DMS53 treated with DMSO at 0.1 percent for 48 hours (cell line): ENCODE data around the gene SEH1L.
"Not testable (repeated sequence)": the region's sequence is repeated elsewhere in the genome, so short reads cannot be mapped to it uniquely, and the experiment has no call there.

ENCODE experiments used
- DNase-seq: peaks from one replicate; lab custom pipeline; 2025; ENCODE audit not compliant: unreplicated experiment; lab: John Stamatoyannopoulos, UW

SEH1L gene

GRCh38 chr18:12943215-12943614, 4.6 kb upstream of the SEH1L start:
- DNase-seq, result no peak

GRCh38 chr18:12944709-12945108, 3.1 kb upstream of the SEH1L start:
- no peak for DNase-seq

- DNase-seq, result peak; percentile 88
These were observed 1.1 kb upstream of the SEH1L start for GRCh38 chr18:12946549-12947284.

GRCh38 chr18:12948050-12948804, 416 bp downstream of the SEH1L start:
- DNase-seq, result peak; percentile 94

GRCh38 chr18:12958478-12958877, 10.7 kb downstream of the SEH1L start:
- no peak for DNase-seq

GRCh38 chr18:12960395-12960794, 12.6 kb downstream of the SEH1L start:
- no peak for DNase-seq

- DNase-seq, result no peak
These were observed 13.1 kb downstream of the SEH1L start for GRCh38 chr18:12960853-12961397.

- no peak for DNase-seq
These were observed 15.3 kb downstream of the SEH1L start for GRCh38 chr18:12963069-12963468.

GRCh38 chr18:12968115-12968514, 20.3 kb downstream of the SEH1L start:
- DNase-seq, result no peak

GRCh38 chr18:12968619-12969018, 20.8 kb downstream of the SEH1L start:
- DNase-seq, result no peak

- no peak for DNase-seq
These were observed 25.9 kb downstream of the SEH1L start for GRCh38 chr18:12973562-12974213.

GRCh38 chr18:12975488-12975887, 27.7 kb downstream of the SEH1L start:
- DNase-seq, result no peak

- no peak for DNase-seq
These were observed 28.5 kb downstream of the SEH1L start for GRCh38 chr18:12976305-12976704.

GRCh38 chr18:12980065-12980464, 32.3 kb downstream of the SEH1L start:
- DNase-seq, result not testable (repeated sequence)

- DNase-seq, result no peak
These were observed 41.7 kb downstream of the SEH1L start for GRCh38 chr18:12989397-12990122.

GRCh38 chr18:12990123-12990475, 42.3 kb downstream of the SEH1L start:
- DNase-seq, result no peak

- DNase-seq, result peak; percentile 72
These were observed 42.8 kb downstream of the SEH1L start for GRCh38 chr18:12990641-12990966.

- DNase-seq, result peak; percentile 99
These were observed 43.4 kb downstream of the SEH1L start, which contains the start of gene CEP192 for GRCh38 chr18:12990967-12991820. TSS of gene CEP192 (plus strand) at chr18:12991362. CDS start at chr18:12999425, 8,063 bp downstream.

- no peak for DNase-seq
These were observed 44.0 kb downstream of the SEH1L start for GRCh38 chr18:12991821-12992179.

- DNase-seq, result no peak
These were observed 45.6 kb downstream of the SEH1L start for GRCh38 chr18:12993439-12993838.
